Measurements from ENCODE around the gene COIL.

The COIL gene

GRCh38 chr17:56903560-56903959 lies 57.3 kb downstream of the COIL start:
- no peak for DNase-seq (ENCODE audit: low read depth)

GRCh38 chr17:56902348-56902747 lies 58.5 kb downstream of the COIL start:
- DNase-seq (ENCODE audit: low read depth), result no peak

GRCh38 chr17:56899403-56899802 lies 61.4 kb downstream of the COIL start:
- no peak for DNase-seq (ENCODE audit: low read depth)

- no peak for DNase-seq (ENCODE audit: low read depth)
Observed at GRCh38 chr17:56898874-56899273, 62.0 kb downstream of the COIL start.

GRCh38 chr17:56897646-56898424 lies 63.0 kb downstream of the COIL start:
- DNase-seq (ENCODE audit: low read depth), result no peak

GRCh38 chr17:56896968-56897359 lies 63.9 kb downstream of the COIL start:
- no peak for DNase-seq (ENCODE audit: low read depth)

GRCh38 chr17:56896217-56896967 lies 64.5 kb downstream of the COIL start:
- no peak for DNase-seq (ENCODE audit: low read depth)

GRCh38 chr17:56894859-56895455 lies 65.9 kb downstream of the COIL start:
- no peak for DNase-seq (ENCODE audit: low read depth)

GRCh38 chr17:56893503-56893902 lies 67.3 kb downstream of the COIL start:
- no peak for DNase-seq (ENCODE audit: low read depth)

GRCh38 chr17:56892333-56892732 lies 68.5 kb downstream of the COIL start:
- no peak for DNase-seq (ENCODE audit: low read depth)

- DNase-seq (ENCODE audit: low read depth), result peak; percentile 33
Observed at GRCh38 chr17:56891751-56892150, 69.1 kb downstream of the COIL start.

- DNase-seq (ENCODE audit: low read depth), result no peak
Observed at GRCh38 chr17:56890906-56891674, 69.8 kb downstream of the COIL start.

GRCh38 chr17:56890390-56890789 lies 70.5 kb downstream of the COIL start:
- DNase-seq (ENCODE audit: low read depth), result no peak

Measured in activated T-cell treated with anti-CD3 and anti-CD28 coated beads for 24 hours (primary cell).